ENCODE measurements around the gene BRCC3.

Gene BRCC3

DNA sequence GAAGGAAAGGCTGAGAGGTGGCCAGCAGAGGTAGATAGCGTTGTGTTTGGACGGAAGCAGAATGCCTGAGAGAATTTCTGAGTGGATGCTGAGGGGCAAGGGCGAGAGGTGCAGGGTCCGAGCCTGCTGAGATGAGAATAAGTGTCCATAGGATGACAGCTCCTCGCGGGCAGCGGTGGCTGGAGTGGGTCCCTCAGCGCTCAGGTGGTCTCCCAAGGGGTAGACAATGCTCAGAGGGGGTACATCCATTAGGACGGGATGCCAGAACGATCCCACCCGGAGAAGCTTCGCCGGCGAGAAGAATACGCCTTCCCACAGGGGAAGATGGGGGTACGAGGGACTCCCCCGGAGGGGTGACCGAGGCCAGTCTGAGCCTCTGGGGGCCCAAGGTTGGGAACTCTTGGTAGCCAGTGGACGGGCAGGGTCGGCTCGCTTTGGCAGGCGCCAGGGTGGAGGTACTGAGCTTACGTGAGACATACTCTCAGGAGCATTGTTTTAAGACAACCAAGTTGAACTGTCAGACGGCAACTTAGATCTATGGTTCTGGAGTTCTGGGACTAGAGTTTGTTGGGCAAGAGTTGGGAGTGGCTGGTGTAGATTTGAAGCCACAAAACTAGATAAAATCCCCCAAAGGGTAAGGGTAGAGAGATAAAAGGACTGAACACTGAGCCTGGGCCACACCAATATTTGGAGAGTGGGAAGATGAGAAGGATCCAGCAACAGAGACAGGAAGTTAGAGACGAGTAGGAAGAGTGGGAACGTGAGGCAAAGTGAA is 15.8 kb downstream of the BRCC3 start:
- Histone ChIP-seq H3K36me3 (ENCODE audit: control insufficient read depth, low read length) (peaks cover 32% of the 10 kb centered on the region), H3K9me3 (ENCODE audit: control insufficient read depth, insufficient read depth, low read length) (no peaks in the 10 kb centered on the region)
- no peak for TF ChIP-seq EZH2phosphoT487 (IDR thresholded peaks at IDR 0.05; ENCODE audit: borderline replicate concordance, low read length)
- TF ChIP-seq, protein P1, sequence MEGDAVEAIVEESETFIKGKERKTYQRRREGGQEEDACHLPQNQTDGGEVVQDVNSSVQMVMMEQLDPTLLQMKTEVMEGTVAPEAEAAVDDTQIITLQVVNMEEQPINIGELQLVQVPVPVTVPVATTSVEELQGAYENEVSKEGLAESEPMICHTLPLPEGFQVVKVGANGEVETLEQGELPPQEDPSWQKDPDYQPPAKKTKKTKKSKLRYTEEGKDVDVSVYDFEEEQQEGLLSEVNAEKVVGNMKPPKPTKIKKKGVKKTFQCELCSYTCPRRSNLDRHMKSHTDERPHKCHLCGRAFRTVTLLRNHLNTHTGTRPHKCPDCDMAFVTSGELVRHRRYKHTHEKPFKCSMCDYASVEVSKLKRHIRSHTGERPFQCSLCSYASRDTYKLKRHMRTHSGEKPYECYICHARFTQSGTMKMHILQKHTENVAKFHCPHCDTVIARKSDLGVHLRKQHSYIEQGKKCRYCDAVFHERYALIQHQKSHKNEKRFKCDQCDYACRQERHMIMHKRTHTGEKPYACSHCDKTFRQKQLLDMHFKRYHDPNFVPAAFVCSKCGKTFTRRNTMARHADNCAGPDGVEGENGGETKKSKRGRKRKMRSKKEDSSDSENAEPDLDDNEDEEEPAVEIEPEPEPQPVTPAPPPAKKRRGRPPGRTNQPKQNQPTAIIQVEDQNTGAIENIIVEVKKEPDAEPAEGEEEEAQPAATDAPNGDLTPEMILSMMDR (IDR thresholded peaks at IDR 0.05; ENCODE audit: low read depth, low read length, poor library complexity, severe bottlenecking) = no peak

DNA sequence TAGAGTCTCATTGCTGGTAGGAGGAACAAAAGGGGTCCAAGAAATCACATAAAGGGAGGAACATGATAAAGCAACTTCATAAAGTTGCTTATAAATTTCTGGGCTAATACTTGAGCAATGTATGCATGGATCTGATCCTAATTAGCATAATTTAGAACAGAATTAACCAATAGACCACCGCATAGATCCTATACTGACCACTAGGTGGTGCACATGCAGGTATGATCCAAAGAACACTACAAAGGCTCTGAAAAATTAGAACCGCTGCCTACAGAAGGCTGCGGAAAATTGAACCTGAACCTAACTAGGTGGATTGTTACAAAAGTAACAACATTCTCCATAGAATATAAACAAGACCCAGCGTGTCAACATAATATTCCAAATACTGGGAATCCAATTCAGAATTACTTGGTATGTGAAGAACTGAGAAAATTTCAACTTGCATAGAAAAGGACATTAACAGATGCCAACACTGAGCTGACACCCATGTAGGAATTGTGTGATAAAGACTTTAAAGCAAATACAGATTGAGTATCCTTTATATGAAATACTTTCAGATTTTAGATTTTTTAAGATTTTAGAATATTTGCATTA is 23.3 kb downstream of the BRCC3 start:
- H3K79me2 ChIP-seq (ENCODE audit: control insufficient read depth, low read length) = no peaks in the 10 kb centered on the region
- no peaks in the 10 kb centered on the region for H4K20me1 ChIP-seq (ENCODE audit: control insufficient read depth, insufficient read depth, low read depth, low read length)
- no peak overlapping the region for H3K4me2 ChIP-seq (ENCODE audit: low read length)
- H3K4me3 ChIP-seq (ENCODE audit: low read length) = no peak overlapping the region
- H3K27me3 ChIP-seq (ENCODE audit: control insufficient read depth, low read length) = no peaks in the 10 kb centered on the region
- peaks cover 30% of the 10 kb centered on the region for H3K36me3 ChIP-seq (ENCODE audit: control insufficient read depth, low read length)
- no peaks in the 10 kb centered on the region for H3F3A ChIP-seq (ENCODE audit: control insufficient read depth, insufficient read depth)
- no peaks in the 10 kb centered on the region for H3K9me3 ChIP-seq (ENCODE audit: control insufficient read depth, insufficient read depth, low read length)
- no peaks in the 10 kb centered on the region for H3K9me2 ChIP-seq (replicated peaks; ENCODE audit: control insufficient read depth, low read length)
- H3K4me1 ChIP-seq (ENCODE audit: control insufficient read depth, low read length) = no peaks in the 10 kb centered on the region
- TF ChIP-seq, protein P1 (IDR thresholded peaks at IDR 0.05; ENCODE audit: low read depth, low read length, poor library complexity, severe bottlenecking) = peak; percentile 67
- no peak for TF ChIP-seq EZH2phosphoT487 (IDR thresholded peaks at IDR 0.05; ENCODE audit: borderline replicate concordance, low read length)
- no peak overlapping the region for H3K27ac ChIP-seq (ENCODE audit: low read depth, low read length)

More for the DNA sequence above, 15.8 kb downstream of the BRCC3 start:
- Histone ChIP-seq H3K4me1 (ENCODE audit: control insufficient read depth, low read length) (no peaks in the 10 kb centered on the region), H3K4me2 (ENCODE audit: low read length) (no peak overlapping the region), H3K27me3 (ENCODE audit: control insufficient read depth, low read length) (no peaks in the 10 kb centered on the region), H4K20me1 (ENCODE audit: control insufficient read depth, insufficient read depth, low read depth, low read length) (no peaks in the 10 kb centered on the region), H3K4me3 (ENCODE audit: low read length) (no peak overlapping the region), H3K79me2 (ENCODE audit: control insufficient read depth, low read length) (no peaks in the 10 kb centered on the region), H3K27ac (ENCODE audit: low read depth, low read length) (no peak overlapping the region), H3K9me2 (replicated peaks; ENCODE audit: control insufficient read depth, low read length) (no peaks in the 10 kb centered on the region), H3F3A (ENCODE audit: control insufficient read depth, insufficient read depth) (no peaks in the 10 kb centered on the region)

DNA sequence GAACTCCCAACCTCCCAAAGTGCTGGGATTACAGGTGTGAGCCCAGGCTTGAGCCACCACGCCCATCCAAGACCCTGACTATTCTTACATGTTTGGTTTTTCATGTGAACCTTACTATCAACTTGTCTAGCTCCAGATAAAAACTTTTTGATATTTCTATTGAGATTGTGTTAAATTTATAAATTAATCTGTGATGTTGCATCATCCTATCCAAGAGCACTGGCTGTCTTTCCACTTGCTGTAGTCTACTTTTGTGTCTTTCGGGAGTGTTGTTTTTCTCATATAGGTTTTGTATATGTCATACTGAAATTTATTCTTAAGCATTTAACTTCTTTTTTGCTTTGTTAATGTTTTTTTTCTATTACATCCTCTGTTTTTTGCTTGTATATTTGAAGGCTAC is 34.6 kb downstream of the BRCC3 start:
- Histone ChIP-seq H3K9me3 (ENCODE audit: control insufficient read depth, insufficient read depth, low read length) (no peaks in the 10 kb centered on the region), H3K4me1 (ENCODE audit: control insufficient read depth, low read length) (no peaks in the 10 kb centered on the region), H3K9me2 (replicated peaks; ENCODE audit: control insufficient read depth, low read length) (no peaks in the 10 kb centered on the region), H4K20me1 (ENCODE audit: control insufficient read depth, insufficient read depth, low read depth, low read length) (no peaks in the 10 kb centered on the region), H3K27ac (ENCODE audit: low read depth, low read length) (no peak overlapping the region), H3K79me2 (ENCODE audit: control insufficient read depth, low read length) (no peaks in the 10 kb centered on the region), H3K27me3 (ENCODE audit: control insufficient read depth, low read length) (no peaks in the 10 kb centered on the region), H3K36me3 (ENCODE audit: control insufficient read depth, low read length) (peaks cover 20% of the 10 kb centered on the region), H3K4me2 (ENCODE audit: low read length) (no peak overlapping the region), H3F3A (ENCODE audit: control insufficient read depth, insufficient read depth) (no peaks in the 10 kb centered on the region), H3K4me3 (ENCODE audit: low read length) (no peak overlapping the region)
- TF ChIP-seq EZH2phosphoT487 (IDR thresholded peaks at IDR 0.05; ENCODE audit: borderline replicate concordance, low read length) = no peak
- TF ChIP-seq, protein P1 (IDR thresholded peaks at IDR 0.05; ENCODE audit: low read depth, low read length, poor library complexity, severe bottlenecking) = no peak
